ENCODE data around the gene CFAP61. TPM values are rescaled to one million over a fixed set of nuclear protein-coding genes. Genes with fewer than 3 reads are reported as not detected.

Gene CFAP61
- total RNA-seq, 1 donor from 2014 or later = 2.6 TPM

DNA sequence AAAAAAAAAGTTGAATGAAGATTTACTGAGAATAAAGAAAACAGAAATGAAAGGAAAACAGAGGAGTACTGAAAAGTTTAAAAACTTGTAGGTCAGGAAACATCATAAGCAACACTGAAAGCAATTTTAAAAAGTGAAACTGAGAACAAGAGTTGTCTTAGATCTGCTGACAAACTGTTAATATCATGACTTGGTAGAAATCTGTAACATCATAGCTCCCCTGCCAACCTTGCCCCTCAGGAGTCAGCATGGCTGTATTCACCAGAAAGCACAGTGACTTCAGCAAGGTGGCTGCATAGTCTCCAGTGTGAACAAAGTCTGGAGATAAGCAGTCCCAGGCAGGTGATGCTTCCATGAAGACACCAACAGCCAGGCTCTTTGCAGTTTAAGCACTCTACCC lies 29.8 kb upstream of the CFAP61 start:
- no peaks in the 10 kb centered on the region for H3K36me3 Mint-ChIP-seq (ENCODE audit: insufficient read depth)
- no peak overlapping the region for H3K4me3 Mint-ChIP-seq (ENCODE audit: low read depth)
- TF ChIP-seq, protein P1, sequence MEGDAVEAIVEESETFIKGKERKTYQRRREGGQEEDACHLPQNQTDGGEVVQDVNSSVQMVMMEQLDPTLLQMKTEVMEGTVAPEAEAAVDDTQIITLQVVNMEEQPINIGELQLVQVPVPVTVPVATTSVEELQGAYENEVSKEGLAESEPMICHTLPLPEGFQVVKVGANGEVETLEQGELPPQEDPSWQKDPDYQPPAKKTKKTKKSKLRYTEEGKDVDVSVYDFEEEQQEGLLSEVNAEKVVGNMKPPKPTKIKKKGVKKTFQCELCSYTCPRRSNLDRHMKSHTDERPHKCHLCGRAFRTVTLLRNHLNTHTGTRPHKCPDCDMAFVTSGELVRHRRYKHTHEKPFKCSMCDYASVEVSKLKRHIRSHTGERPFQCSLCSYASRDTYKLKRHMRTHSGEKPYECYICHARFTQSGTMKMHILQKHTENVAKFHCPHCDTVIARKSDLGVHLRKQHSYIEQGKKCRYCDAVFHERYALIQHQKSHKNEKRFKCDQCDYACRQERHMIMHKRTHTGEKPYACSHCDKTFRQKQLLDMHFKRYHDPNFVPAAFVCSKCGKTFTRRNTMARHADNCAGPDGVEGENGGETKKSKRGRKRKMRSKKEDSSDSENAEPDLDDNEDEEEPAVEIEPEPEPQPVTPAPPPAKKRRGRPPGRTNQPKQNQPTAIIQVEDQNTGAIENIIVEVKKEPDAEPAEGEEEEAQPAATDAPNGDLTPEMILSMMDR (IDR thresholded peaks at IDR 0.05; ENCODE audit: unreplicated experiment) = no peak
- DNase-seq (ENCODE audit: low spot score, unreplicated experiment) = no peak
- no peaks in the 10 kb centered on the region for H3K9me3 Mint-ChIP-seq (ENCODE audit: low read depth)
- H3K4me1 Mint-ChIP-seq (ENCODE audit: low read depth) = peaks cover 19% of the 10 kb centered on the region
- no peak overlapping the region for H3K27ac Mint-ChIP-seq
- H3K27me3 Mint-ChIP-seq = no peaks in the 10 kb centered on the region

DNA sequence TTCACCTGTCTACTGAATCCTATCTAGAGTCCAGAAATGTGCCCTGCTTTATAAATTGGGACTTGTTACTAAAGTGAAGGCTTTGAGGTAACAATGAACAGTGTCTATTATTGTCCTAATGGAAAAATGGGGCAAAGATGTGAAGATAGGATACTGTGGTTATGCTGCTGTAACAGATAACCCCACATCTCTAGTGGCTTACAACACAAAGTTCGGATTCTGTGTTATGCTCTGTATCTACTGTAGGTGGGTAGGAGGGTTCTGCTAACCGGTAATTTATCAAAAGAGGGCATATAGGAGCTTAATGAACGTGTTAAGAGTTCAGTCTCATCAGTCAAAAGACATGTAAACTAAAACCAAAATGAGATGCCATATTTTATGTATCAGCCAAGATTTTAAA lies 28.9 kb upstream of the CFAP61 start:
- TF ChIP-seq, protein P1 (IDR thresholded peaks at IDR 0.05; ENCODE audit: unreplicated experiment) = no peak
- peaks cover under 1% of the 10 kb centered on the region for H3K36me3 Mint-ChIP-seq (ENCODE audit: insufficient read depth)
- H3K4me1 Mint-ChIP-seq (ENCODE audit: low read depth) = peaks cover 11% of the 10 kb centered on the region
- no peaks in the 10 kb centered on the region for H3K27me3 Mint-ChIP-seq
- no peak overlapping the region for H3K4me3 Mint-ChIP-seq (ENCODE audit: low read depth)
- H3K27ac Mint-ChIP-seq = no peak overlapping the region
- no peak for DNase-seq (ENCODE audit: low spot score, unreplicated experiment)
- no peaks in the 10 kb centered on the region for H3K9me3 Mint-ChIP-seq (ENCODE audit: low read depth)

DNA sequence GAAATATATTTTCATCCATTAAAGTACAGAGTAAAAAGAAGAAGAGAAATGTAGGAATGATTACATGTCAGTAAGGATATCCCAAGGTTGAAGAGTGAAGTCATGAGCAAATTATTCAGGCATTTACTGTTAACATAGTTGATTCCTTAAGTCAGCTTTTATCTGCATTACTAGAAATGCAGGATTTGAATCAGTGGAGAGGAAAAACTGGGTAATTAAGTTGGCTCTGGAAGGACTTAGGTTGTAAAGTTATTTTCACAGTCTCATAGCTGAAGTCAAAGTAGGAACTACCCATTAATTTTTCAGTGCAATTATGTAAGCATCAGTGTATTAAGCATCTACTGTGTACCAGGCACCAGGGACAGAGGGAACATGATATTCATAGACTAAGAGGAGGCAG lies 27.4 kb upstream of the CFAP61 start:
- Mint-ChIP-seq H3K4me1 (ENCODE audit: low read depth) (peaks cover 3% of the 10 kb centered on the region), H3K36me3 (ENCODE audit: insufficient read depth) (peaks cover 3% of the 10 kb centered on the region), H3K9me3 (ENCODE audit: low read depth) (no peaks in the 10 kb centered on the region), H3K27me3 (no peaks in the 10 kb centered on the region), H3K4me3 (ENCODE audit: low read depth) (no peak overlapping the region), H3K27ac (no peak overlapping the region)
- TF ChIP-seq, protein P1 (IDR thresholded peaks at IDR 0.05; ENCODE audit: unreplicated experiment) = no peak
- no peak for DNase-seq (ENCODE audit: low spot score, unreplicated experiment)

DNA sequence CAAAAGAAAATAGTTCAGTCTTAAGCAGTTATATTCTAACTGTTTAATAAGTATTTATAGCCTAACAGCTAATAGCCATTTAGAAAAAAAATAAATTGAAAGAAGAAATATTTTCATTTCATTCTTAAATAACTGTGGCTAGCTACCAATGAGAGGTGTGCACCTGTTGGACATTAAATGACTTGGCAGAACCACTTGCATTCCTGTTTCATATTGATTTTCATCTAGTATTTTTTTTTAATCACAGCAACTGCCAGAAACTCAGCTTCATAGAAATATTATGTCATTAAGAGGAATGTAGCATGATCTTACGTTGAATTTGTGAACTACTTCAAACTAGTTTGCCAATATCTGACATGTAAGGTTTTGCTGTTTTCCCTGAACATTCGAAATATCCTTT lies 25.0 kb upstream of the CFAP61 start:
- H3K4me3 Mint-ChIP-seq (ENCODE audit: low read depth) = no peak overlapping the region
- H3K36me3 Mint-ChIP-seq (ENCODE audit: insufficient read depth) = peaks cover 5% of the 10 kb centered on the region
- TF ChIP-seq, protein P1 (IDR thresholded peaks at IDR 0.05; ENCODE audit: unreplicated experiment) = no peak
- no peak for DNase-seq (ENCODE audit: low spot score, unreplicated experiment)
- no peaks in the 10 kb centered on the region for H3K4me1 Mint-ChIP-seq (ENCODE audit: low read depth)
- H3K9me3 Mint-ChIP-seq (ENCODE audit: low read depth) = no peaks in the 10 kb centered on the region
- no peaks in the 10 kb centered on the region for H3K27me3 Mint-ChIP-seq
- H3K27ac Mint-ChIP-seq = peak overlapping the region; percentile 50

DNA sequence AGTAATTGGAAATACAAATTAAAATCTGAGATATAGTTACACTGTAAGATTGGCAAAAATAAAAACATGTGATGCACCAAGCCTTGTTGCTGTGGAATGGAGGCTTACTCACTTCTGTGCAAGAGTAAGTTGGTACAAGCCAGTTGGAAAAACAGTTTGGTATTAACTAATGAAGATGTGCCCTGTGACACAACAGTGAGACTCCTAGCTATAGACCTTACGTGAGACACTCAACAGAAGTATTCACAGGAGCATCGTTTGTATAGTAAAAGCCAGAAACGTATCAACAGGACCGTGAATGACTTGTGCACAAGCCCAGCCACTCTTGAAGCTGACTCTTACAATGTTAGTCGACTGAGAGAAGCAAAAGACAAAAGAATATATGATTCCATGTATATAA lies 20.5 kb upstream of the CFAP61 start:
- Mint-ChIP-seq H3K4me1 (ENCODE audit: low read depth) (no peaks in the 10 kb centered on the region), H3K27ac (no peak overlapping the region), H3K27me3 (no peaks in the 10 kb centered on the region), H3K9me3 (ENCODE audit: low read depth) (no peaks in the 10 kb centered on the region), H3K36me3 (ENCODE audit: insufficient read depth) (peaks cover 17% of the 10 kb centered on the region), H3K4me3 (ENCODE audit: low read depth) (no peak overlapping the region)
- TF ChIP-seq, protein P1 (IDR thresholded peaks at IDR 0.05; ENCODE audit: unreplicated experiment) = no peak
- DNase-seq (ENCODE audit: low spot score, unreplicated experiment) = no peak

Measured in progenitor cell of endocrine pancreas (in vitro differentiated cells).